GM13976 (cell line): ENCODE results near the gene COLQ.

ENCODE experiments used
- DNase-seq: peaks from one replicate; pipeline ENCODE4 v3.0.0; 2012; ENCODE audit warnings: low spot score
- in situ Hi-C: fragments of 300-500 bp; cut with MboI; formaldehyde crosslinking; loops from one replicate; pipeline ENCODE4 v1.12.0; 2022; ENCODE audit warnings: low sequenced_read_pairs, mixed read lengths, inconsistent platforms; ENCODE audit not compliant: unreplicated experiment
- TF ChIP-seq, protein P1 (sequence below): IDR thresholded peaks from 2 replicates; pipeline ENCODE4 v1.5.1; 2012; ENCODE audit warnings: borderline replicate concordance, mild to moderate bottlenecking; ENCODE audit not compliant: insufficient read depth; ENCODE audit errors: extremely low read depth, missing control alignments, control extremely low read depth

COLQ gene

DNA sequence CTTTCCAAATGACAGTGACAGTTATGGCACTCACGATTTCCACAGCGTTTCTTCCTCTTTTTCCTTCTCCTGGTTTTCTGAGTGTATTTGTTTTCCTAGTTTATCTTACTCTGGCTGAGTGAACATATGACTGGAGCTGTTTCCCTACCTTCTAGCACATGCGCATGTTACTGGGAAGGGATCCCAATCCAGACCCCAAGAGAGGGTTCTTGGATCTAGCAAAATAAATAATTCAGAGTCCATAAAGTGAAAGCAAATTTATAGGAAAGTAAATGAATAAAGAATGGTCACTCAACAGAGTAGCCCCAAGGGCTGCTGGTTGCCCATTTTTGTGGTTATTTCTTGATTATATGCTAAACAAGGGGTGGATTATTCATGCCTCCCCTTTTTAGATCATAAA, 118.0 kb downstream of the COLQ start:
- DNase-seq, result no peak
- in situ Hi-C loops, result loop anchor here (10.0 kb wide), 2 partner anchors 151 to 199 kb away; partner anchors contain the start of gene CAPN7
- TF ChIP-seq, protein P1, sequence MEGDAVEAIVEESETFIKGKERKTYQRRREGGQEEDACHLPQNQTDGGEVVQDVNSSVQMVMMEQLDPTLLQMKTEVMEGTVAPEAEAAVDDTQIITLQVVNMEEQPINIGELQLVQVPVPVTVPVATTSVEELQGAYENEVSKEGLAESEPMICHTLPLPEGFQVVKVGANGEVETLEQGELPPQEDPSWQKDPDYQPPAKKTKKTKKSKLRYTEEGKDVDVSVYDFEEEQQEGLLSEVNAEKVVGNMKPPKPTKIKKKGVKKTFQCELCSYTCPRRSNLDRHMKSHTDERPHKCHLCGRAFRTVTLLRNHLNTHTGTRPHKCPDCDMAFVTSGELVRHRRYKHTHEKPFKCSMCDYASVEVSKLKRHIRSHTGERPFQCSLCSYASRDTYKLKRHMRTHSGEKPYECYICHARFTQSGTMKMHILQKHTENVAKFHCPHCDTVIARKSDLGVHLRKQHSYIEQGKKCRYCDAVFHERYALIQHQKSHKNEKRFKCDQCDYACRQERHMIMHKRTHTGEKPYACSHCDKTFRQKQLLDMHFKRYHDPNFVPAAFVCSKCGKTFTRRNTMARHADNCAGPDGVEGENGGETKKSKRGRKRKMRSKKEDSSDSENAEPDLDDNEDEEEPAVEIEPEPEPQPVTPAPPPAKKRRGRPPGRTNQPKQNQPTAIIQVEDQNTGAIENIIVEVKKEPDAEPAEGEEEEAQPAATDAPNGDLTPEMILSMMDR, result no peak

DNA sequence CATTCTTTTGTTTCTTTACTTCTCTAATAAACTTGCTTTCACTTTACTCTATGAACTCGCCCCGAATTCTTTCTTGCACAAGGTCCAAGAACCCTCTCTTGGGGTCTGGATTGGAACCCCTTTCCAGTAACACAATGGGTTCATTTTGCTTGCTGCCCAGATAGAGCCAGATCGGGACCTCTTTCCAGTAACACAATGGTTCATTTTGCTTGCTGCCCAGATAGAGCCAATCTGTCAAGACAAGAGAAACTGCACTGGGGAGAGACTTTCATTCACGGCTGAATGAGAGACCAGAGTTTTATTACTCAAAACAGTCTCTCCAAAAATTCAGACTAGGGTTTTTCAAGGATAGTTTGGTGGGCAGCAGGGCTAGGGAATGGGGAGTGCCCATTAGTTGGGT, 119.6 kb downstream of the COLQ start:
- TF ChIP-seq, protein P1, result no peak
- in situ Hi-C loops, result loop anchor here (10.0 kb wide), 2 partner anchors 153 to 197 kb away; partner anchors contain the start of gene CAPN7
- DNase-seq, result no peak
